GM23248 (cell line): ENCODE measurements around the gene GP1BA.

Experiments used
- EZH2 ChIP-seq: fragments of 200-600 bp; sonication (generic); IDR thresholded peaks from 2 replicates; pipeline ENCODE4 v1.6.1; 2018; ENCODE audit warnings: antibody characterized with exemption, mild to moderate bottlenecking; ENCODE audit not compliant: insufficient read depth, poor library complexity, severe bottlenecking
- EZH2phosphoT487 ChIP-seq: fragments of 200-600 bp; sonication (generic); IDR thresholded peaks from 2 replicates; pipeline ENCODE4 v1.6.1; 2018; ENCODE audit warnings: antibody characterized with exemption, moderate library complexity, mild to moderate bottlenecking, low read depth; ENCODE audit not compliant: insufficient read depth

GRCh38 chr17:4899341-4900230 lies 32.5 kb upstream of the GP1BA start, which contains the start of gene C17orf107:
- no peak for TF ChIP-seq EZH2
- no peak for TF ChIP-seq EZH2phosphoT487
